RWPE2 (cell line): ENCODE data around the gene RABEPK.

Experiments used
- ATAC-seq: fragments of 200-7000 bp; cut with Tn5 transposase; 3 replicates; pipeline ENCODE4 v1.9.1; 2021; ENCODE audit warnings: low read depth
- DNase-seq: peaks from one replicate; pipeline ENCODE4 v3.0.0-alpha.2; 2020; ENCODE audit warnings: low spot score
- H3K27ac ChIP-seq: fragments of 450-650 bp; 2 replicates; pipeline ENCODE4 v1.5.1; 2017; ENCODE audit warnings: mild to moderate bottlenecking; ENCODE audit not compliant: poor library complexity, severe bottlenecking
- H3K27me3 ChIP-seq: fragments of 250-450 bp; sonication (Bioruptor Pico); 2 replicates; pipeline ENCODE4 v1.5.1; 2021; ENCODE audit warnings: mild to moderate bottlenecking, moderate library complexity; ENCODE audit not compliant: insufficient read depth, poor library complexity, severe bottlenecking
- H3K36me3 ChIP-seq: fragments of 250-450 bp; sonication (Bioruptor Pico); 2 replicates; pipeline ENCODE4 v1.5.1; 2020; ENCODE audit warnings: low read depth, mild to moderate bottlenecking, moderate library complexity
- H3K4me1 ChIP-seq: fragments of 250-450 bp; sonication (Bioruptor Pico); 2 replicates; pipeline ENCODE4 v1.5.1; 2021; ENCODE audit warnings: mild to moderate bottlenecking, moderate library complexity; ENCODE audit not compliant: insufficient read depth, poor library complexity, severe bottlenecking
- H3K4me3 ChIP-seq: fragments of 250-450 bp; sonication (Bioruptor Pico); 2 replicates; pipeline ENCODE4 v1.5.1; 2021; ENCODE audit warnings: mild to moderate bottlenecking, moderate library complexity; ENCODE audit not compliant: severe bottlenecking
- H3K9me3 ChIP-seq: fragments of 250-450 bp; sonication (Bioruptor Pico); 2 replicates; pipeline ENCODE4 v1.5.1; 2021; ENCODE audit warnings: mild to moderate bottlenecking, moderate library complexity; ENCODE audit not compliant: severe bottlenecking
- CTCF ChIP-seq: fragments of 450-650 bp; IDR thresholded peaks from one replicate; pipeline ENCODE4 v1.5.1; 2017; ENCODE audit warnings: mild to moderate bottlenecking, moderate library complexity; ENCODE audit not compliant: poor library complexity, severe bottlenecking

RABEPK gene

GRCh38 chr9:125254231-125254630 is 53.9 kb downstream of the RABEPK start:
- ATAC-seq (no peak), DNase-seq (no peak)
- Histone ChIP-seq H3K27me3 (no peaks in the 10 kb centered on the region), H3K4me1 (no peaks in the 10 kb centered on the region), H3K4me3 (no peak overlapping the region), H3K36me3 (no peaks in the 10 kb centered on the region), H3K27ac (no peak overlapping the region), H3K9me3 (no peaks in the 10 kb centered on the region)
- TF ChIP-seq CTCF, result no peak

- H3K36me3 ChIP-seq, result no peaks in the 10 kb centered on the region
- DNase-seq, result no peak
- H3K27me3 ChIP-seq, result no peaks in the 10 kb centered on the region
- no peak overlapping the region for H3K27ac ChIP-seq
- peak; percentile 45 for TF ChIP-seq CTCF
- H3K4me3 ChIP-seq, result no peak overlapping the region
- peak; percentile 54; the same call in 2 of the 3 replicates for ATAC-seq
- H3K4me1 ChIP-seq, result no peaks in the 10 kb centered on the region
- H3K9me3 ChIP-seq, result no peaks in the 10 kb centered on the region
These were observed 55.5 kb downstream of the RABEPK start for GRCh38 chr9:125255781-125256391.

GRCh38 chr9:125258160-125258785 is 57.9 kb downstream of the RABEPK start:
- ATAC-seq, result no peak
- DNase-seq, result no peak
- Histone ChIP-seq H3K4me3 (no peak overlapping the region), H3K4me1 (peaks cover 5% of the 10 kb centered on the region), H3K36me3 (no peaks in the 10 kb centered on the region; the same call in 1 of the 2 replicates), H3K9me3 (no peaks in the 10 kb centered on the region), H3K27me3 (no peaks in the 10 kb centered on the region), H3K27ac (no peak overlapping the region)
- no peak for TF ChIP-seq CTCF

GRCh38 chr9:125258832-125259534 is 58.6 kb downstream of the RABEPK start:
- no peak for DNase-seq
- Histone ChIP-seq H3K4me3 (no peak overlapping the region), H3K36me3 (peaks cover 6% of the 10 kb centered on the region), H3K27ac (no peak overlapping the region), H3K27me3 (no peaks in the 10 kb centered on the region), H3K4me1 (peaks cover 5% of the 10 kb centered on the region), H3K9me3 (no peaks in the 10 kb centered on the region)
- no peak for TF ChIP-seq CTCF
- no peak for ATAC-seq
